Parathyroid adenoma (tissue), 2 donors: ENCODE measurements around the gene NME2.
"Not testable (repeated sequence)": the region's sequence is repeated elsewhere in the genome, so short reads cannot be mapped to it uniquely, and the experiment has no call there.

ENCODE experiments used
- H2AFZ ChIP-seq: fragments of 300-600 bp; sonication (generic); one replicate; pipeline ENCODE4 v1.7.0; 2017; ENCODE audit warnings: antibody characterized with exemption, mild to moderate bottlenecking
- H3K27ac ChIP-seq: fragments of 300-600 bp; sonication (generic); one replicate; pipeline ENCODE4 v1.7.0; 2017
- H3K27me3 ChIP-seq: fragments of 300-600 bp; sonication (generic); one replicate; pipeline ENCODE4 v1.7.0; 2017; ENCODE audit warnings: low read length; ENCODE audit not compliant: control insufficient read depth, insufficient read depth
- H3K36me3 ChIP-seq: fragments of 300-600 bp; sonication (generic); one replicate; pipeline ENCODE4 v1.7.0; 2017; ENCODE audit warnings: low read length; ENCODE audit not compliant: control insufficient read depth, insufficient read depth
- H3K4me1 ChIP-seq: fragments of 300-600 bp; sonication (generic); one replicate; pipeline ENCODE4 v1.7.0; 2017; ENCODE audit warnings: control low read depth
- H3K4me2 ChIP-seq: fragments of 300-600 bp; sonication (generic); one replicate; pipeline ENCODE4 v1.7.0; 2017; ENCODE audit warnings: low read length
- H3K4me3 ChIP-seq: fragments of 300-600 bp; sonication (generic); one replicate; pipeline ENCODE4 v1.7.0; 2017; ENCODE audit warnings: low read depth, low read length
- H3K79me2 ChIP-seq: fragments of 300-600 bp; sonication (generic); one replicate; pipeline ENCODE4 v1.7.0; 2017; ENCODE audit warnings: control low read depth
- H3K9ac ChIP-seq: fragments of 300-600 bp; sonication (generic); one replicate; pipeline ENCODE4 v1.7.0; 2017; ENCODE audit warnings: mild to moderate bottlenecking
- H3K9me3 ChIP-seq: fragments of 300-600 bp; sonication (generic); one replicate; pipeline ENCODE4 v1.7.0; 2017; ENCODE audit warnings: low read length; ENCODE audit not compliant: control insufficient read depth
- TF ChIP-seq, protein P1 (sequence below): fragments of 300-600 bp; sonication (generic); IDR thresholded peaks from one replicate; pipeline ENCODE4 v1.7.0; 2017; ENCODE audit warnings: antibody characterized with exemption, mild to moderate bottlenecking
- donor health status: primary hyperparathyroidism.

NME2 gene

DNA sequence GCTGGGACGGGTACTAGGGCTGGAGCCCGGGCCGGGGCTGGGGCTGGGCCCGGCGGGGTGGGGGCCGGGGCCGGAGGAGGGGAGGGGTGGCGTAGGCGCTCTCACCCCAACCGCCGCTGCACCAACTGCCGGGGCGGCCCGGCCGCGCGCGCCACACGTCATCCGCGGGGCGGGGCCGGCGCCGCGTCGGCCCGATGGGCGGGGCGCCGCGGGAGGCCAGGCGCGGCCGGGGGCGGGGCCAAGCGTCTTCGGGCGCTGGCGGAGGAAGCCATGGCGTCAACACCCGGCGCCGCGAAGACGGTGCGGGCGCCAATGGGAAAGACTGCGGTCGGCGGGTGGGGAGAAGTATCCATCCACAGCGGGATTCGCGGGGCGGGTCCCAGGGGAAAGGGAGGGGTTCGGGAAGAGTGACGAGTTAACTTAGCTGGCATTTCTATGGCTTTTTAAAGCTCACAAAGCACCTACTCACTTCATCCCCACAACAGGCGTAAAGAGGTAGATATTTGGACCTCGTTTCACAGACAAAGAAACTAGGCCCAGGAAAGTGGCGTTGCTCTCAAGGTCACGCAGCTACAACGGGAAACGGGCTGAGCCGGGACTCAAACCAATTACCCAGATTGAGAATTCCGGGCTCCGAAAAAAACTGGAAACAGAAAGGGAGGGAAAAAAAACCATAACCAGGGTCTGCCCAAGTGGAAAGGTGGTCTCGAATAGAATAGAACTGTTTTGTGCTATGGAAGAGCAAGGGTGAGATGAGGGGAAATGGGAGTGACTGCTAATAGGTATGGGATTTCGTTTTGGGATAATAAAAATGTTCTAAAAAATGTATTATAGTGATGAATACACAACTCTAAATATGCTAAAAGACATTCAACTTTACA, 45.2 kb upstream of the NME2 start, which contains the start of gene SPAG9:
Gene SPAG9, minus strand, starts transcription at position 130 of the 881 bp plus-strand sequence. CDS start 212 bp downstream, outside the sequence.
- H3K9me3 ChIP-seq: no peaks in the 10 kb centered on the region
- peak within 1 kb of the TSS; percentile 89 for H3K4me3 ChIP-seq
- peak within 1 kb of the TSS; percentile 98 for H3K27ac ChIP-seq
- peak within 1 kb of the TSS; percentile 91 for H3K9ac ChIP-seq
- H3K27me3 ChIP-seq: no peaks in the 10 kb centered on the region
- TF ChIP-seq, protein P1, sequence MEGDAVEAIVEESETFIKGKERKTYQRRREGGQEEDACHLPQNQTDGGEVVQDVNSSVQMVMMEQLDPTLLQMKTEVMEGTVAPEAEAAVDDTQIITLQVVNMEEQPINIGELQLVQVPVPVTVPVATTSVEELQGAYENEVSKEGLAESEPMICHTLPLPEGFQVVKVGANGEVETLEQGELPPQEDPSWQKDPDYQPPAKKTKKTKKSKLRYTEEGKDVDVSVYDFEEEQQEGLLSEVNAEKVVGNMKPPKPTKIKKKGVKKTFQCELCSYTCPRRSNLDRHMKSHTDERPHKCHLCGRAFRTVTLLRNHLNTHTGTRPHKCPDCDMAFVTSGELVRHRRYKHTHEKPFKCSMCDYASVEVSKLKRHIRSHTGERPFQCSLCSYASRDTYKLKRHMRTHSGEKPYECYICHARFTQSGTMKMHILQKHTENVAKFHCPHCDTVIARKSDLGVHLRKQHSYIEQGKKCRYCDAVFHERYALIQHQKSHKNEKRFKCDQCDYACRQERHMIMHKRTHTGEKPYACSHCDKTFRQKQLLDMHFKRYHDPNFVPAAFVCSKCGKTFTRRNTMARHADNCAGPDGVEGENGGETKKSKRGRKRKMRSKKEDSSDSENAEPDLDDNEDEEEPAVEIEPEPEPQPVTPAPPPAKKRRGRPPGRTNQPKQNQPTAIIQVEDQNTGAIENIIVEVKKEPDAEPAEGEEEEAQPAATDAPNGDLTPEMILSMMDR: no peak
- H2AFZ ChIP-seq: peak within 1 kb of the TSS; percentile 86
- no peaks in the 10 kb centered on the region for H3K36me3 ChIP-seq
- H3K4me1 ChIP-seq: peaks cover 22% of the 10 kb centered on the region
- peaks cover 15% of the 10 kb centered on the region for H3K79me2 ChIP-seq
- peak within 1 kb of the TSS; percentile 97 for H3K4me2 ChIP-seq

DNA sequence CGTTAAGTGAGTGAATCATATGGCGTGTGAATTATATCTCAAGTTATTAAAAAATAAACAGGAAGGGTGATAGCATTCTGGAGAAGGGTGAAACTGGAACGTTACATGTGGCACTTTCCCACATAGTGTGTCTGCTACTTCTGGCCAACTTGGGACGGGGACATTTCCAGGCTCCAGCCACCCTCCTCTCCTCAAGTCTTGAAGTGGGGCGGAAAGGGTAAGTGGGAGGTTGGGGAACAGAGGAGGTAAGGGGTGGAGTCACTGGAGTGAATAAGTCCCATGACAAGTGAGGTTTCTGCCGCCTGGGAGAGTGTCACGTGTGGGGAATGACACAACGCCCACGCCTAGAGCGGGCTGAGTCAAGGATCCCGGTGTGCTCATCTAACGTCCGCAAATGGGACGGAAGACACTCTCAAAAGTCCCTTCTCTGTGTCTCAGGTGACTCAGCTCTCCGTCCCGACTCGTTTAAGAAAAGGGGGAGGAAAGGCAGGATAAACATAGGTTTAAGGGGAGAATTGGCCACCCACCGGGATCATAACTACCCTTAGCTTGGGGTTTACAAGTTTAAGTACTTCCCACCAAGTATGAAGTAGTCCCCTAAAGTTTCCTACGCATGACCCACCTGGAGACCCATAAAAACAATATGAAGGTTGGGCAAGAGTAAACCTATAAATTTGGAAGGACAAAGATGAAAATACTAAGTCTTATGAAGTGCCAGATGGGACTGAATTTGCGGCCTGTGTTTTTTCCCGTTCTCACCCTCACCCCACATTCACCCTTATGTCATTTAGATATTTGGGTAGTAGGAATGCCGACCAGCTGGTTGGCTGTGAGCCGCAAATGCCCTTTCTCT, 44.4 kb upstream of the NME2 start:
- Histone ChIP-seq H3K79me2 (peaks cover 7% of the 10 kb centered on the region), H3K9ac (peak overlapping the region; percentile 63), H3K4me3 (peak overlapping the region; percentile 86), H2AFZ (peak overlapping the region; percentile 82), H3K27me3 (no peaks in the 10 kb centered on the region), H3K9me3 (no peaks in the 10 kb centered on the region), H3K4me1 (peaks cover 22% of the 10 kb centered on the region), H3K36me3 (no peaks in the 10 kb centered on the region), H3K27ac (peak overlapping the region; percentile 98), H3K4me2 (peak overlapping the region; percentile 97)
- TF ChIP-seq, protein P1: no peak

DNA sequence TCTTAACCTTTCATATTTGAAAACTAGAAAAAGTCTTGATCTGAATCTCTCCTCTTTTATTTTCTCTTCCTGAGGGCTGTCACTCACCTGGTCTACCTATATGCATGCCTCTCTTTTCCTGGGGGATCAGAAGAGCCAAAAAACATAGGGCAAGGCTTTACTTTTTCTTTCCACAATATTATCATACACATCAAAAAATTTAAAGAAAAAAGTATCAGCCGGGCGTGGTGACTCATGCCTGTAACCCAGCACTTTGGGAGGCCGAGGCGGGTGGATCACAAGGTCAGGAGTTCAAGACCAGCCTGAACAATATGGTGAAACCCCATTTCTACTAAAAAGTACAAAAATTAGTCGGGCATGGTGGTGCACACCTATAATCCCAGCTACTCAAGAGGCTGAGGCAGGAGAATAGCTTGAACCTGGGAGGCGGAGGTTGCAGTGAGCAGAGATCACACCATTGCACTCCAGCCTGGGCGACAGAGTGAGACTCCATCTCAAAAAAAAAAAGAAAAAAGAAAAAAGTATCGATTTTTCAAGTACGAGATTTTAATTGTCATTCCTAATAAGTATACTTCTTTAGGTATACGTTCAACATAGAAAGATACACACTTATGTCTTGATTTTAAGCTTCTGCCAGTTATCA, 43.6 kb upstream of the NME2 start:
- not testable (repeated sequence) for H3K9ac ChIP-seq, H3K27me3 ChIP-seq

DNA sequence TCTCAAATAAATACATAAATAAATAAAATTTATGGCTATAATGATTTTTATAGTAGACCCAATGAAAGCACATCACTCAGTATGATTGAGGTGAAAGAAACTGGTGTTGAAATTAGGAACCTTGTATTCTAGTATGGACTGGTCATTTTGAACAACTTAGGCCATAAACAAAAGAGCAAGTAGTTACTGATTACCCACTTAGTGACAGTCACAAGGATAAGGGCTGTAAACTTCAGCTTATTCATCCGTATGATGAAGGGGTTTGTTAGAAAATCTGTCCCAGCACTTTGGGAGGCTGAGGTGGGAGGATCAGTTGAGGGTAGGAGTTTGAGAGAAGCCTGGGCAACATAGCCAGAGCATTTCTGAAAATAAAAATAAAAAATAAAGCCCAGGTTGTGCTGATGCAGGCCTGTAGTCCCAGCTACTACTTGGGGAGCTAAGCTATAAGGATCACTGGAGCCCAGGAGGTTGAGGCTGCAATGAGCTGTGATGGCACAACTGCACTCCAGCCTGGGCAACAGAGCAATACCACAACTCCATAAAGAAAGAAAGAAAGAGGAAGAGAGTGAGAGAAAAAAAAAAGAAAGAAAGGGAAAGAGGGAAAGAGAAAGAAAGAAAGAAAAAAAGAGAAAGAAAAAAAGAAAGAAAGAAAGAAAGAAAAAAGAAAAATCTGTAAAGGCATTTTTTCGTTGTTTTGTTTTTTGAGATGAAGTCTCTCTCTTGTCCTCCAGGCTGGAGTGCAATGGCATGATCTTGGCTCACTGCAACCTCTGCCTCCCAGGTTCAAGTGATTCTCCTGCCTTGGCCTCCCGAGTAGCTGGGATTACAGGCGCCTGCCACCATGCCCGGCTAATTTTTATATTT, 41.3 kb upstream of the NME2 start:
- Histone ChIP-seq H3K4me3 (no peak overlapping the region), H3K36me3 (no peaks in the 10 kb centered on the region), H3K4me2 (no peak overlapping the region), H3K9me3 (no peaks in the 10 kb centered on the region), H3K4me1 (peaks cover 9% of the 10 kb centered on the region), H2AFZ (no peak overlapping the region), H3K79me2 (no peaks in the 10 kb centered on the region), H3K27ac (no peak overlapping the region), H3K9ac (no peak overlapping the region), H3K27me3 (no peaks in the 10 kb centered on the region)
- TF ChIP-seq, protein P1: no peak

More for the DNA sequence above, 43.6 kb upstream of the NME2 start:
- H3K4me2 ChIP-seq, H3K36me3 ChIP-seq, H3K79me2 ChIP-seq, H3K9me3 ChIP-seq: not testable (repeated sequence)
- H3K4me3 ChIP-seq: peak overlapping the region; percentile 86
- H3K4me1 ChIP-seq: peaks cover 17% of the 10 kb centered on the region
- H2AFZ ChIP-seq: peak overlapping the region; percentile 82
- peak overlapping the region; percentile 98 for H3K27ac ChIP-seq
